GM18861 (cell line): ENCODE results near the gene AMIGO3.
"Not testable (repeated sequence)": the region's sequence is repeated elsewhere in the genome, so short reads cannot be mapped to it uniquely, and the experiment has no call there.

Experiments
- ATAC-seq: cut with Tn5 transposase; IDR thresholded peaks from one replicate; pipeline ENCODE4 v1.9.1; 2021; ENCODE audit not compliant: unreplicated experiment

AMIGO3 gene

GRCh38 chr3:49689908-49690624, 29.4 kb downstream of the AMIGO3 start:
- ATAC-seq = not testable (repeated sequence)

- no peak for ATAC-seq
Observed at GRCh38 chr3:49689046-49689907, 30.2 kb downstream of the AMIGO3 start, which contains the start of the genes MST1 and RNF123. Gene MST1, minus strand, starts transcription at chr3:49689474. Its CDS starts 783 bp downstream, at chr3:49688691. Gene RNF123, plus strand, starts transcription at chr3:49689557. Its CDS starts 1,609 bp downstream, at chr3:49691166.

DNA sequence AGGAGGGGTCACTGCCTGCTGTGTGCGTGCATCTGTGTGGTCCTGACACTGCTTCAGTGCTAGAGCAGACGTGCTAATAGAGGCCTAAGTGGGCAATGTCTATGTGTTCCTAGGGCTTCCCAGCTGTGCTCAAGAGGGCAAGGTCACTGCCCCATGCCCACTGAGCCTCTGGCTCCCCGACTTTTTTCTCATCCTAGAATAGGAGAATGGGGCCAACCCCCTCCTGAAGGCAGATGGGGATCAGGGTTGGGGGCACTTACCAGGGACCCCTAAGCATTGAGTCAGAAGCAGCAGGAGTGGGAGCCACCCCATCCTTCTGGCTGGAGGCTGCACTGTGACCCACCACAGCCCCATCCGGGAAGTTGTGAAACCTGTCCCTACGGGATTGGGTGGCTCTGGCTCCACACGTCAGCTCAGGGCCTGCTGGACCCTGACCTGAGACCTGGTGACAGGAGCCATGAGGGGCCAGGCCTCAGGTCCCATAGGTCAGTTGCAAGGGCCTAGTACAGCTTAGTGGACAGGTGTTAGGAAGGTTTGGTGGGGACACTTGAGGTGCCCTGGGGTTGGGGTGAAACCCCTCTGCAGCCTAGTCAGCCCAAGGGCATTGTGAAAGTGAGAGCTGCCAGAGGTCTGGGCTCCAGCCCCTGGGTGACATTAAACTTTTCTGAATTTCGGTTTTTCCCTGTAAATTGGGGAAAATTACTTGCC, 31.0 kb downstream of the AMIGO3 start:
- ATAC-seq = not testable (repeated sequence)

- not testable (repeated sequence) for ATAC-seq
Observed at GRCh38 chr3:49687424-49687795, 32.1 kb downstream of the AMIGO3 start.

GRCh38 chr3:49686769-49687423, 32.6 kb downstream of the AMIGO3 start:
- not testable (repeated sequence) for ATAC-seq

GRCh38 chr3:49686346-49686745, 33.1 kb downstream of the AMIGO3 start:
- ATAC-seq = not testable (repeated sequence)

DNA sequence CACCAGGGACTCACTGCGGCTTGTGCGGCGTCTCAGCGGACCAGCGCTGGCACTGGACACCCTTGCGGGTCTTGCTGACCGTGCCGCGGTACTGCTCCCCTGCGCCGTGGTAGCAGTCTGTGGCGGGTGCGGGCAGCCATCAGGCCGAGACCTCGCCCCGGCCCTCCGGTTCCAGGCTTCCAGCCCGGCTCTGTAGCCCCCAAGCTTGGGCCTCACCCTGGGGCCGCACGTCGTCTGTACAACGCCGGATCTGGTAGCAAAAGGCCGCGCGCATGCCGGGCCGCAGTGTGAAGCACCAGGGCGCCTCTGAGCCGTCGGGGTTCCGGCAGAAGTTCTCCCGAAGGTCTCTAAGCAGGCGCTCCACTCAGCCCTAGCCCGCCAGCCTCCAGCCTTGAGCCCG, 33.6 kb downstream of the AMIGO3 start:
- ATAC-seq = not testable (repeated sequence)

DNA sequence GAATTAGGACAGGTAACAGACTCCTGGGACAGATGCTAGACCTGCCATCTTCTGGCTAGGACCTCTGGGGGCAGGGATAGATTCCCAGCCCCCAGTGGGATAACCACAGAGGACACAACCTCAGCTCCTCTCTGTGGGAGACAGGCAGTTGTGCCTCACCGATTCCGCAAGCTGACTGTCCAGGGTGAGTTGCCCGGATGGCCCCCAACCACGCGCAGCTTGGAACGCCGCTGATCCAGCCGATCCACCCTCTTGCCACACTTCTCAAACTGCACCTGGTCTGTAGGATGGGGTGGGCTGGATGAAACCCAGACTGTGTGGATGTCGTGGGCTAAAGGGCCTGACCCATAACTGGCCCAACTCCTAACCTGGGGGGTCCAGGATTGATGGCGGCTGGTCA, 34.4 kb downstream of the AMIGO3 start:
- not testable (repeated sequence) for ATAC-seq

DNA sequence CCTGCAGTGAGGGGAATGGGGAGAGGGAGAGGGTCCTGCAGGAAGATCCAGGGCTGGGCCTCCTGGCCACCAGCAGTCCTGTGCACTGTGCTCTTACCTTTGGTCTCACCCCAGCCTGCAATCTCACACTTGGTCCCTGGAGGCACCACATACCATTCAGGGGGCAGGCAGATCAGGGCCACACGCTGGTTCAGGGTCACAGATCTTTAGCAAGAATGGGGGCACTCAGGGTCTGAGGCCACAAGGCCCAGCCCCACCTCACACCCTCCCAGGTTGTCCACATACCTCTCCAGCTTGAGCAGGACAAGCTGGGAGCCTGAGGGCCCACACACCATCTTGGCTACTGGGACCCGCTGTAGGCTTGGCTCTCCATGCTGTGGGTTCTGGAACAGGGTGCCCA, 35.0 kb downstream of the AMIGO3 start:
- ATAC-seq = not testable (repeated sequence)

DNA sequence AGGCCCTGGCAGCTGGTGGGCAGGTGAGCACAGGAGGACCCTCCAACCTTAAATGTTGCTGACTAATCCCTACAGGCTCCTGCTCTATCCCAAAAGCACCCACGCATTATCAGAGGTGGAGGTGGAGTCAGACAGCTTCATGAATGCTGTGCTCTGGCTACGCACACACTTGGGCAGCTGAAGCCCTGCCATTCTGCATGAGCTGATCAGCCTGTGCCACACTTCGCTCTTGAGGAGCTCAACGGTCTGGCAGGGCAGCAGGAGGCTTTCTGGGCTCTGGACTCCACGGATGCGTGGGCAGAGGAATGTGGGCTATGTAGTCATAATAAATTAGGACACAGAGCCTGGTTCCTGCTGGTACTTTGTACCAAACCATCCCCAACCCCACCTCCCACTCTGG, 36.3 kb downstream of the AMIGO3 start:
- ATAC-seq = no peak

DNA sequence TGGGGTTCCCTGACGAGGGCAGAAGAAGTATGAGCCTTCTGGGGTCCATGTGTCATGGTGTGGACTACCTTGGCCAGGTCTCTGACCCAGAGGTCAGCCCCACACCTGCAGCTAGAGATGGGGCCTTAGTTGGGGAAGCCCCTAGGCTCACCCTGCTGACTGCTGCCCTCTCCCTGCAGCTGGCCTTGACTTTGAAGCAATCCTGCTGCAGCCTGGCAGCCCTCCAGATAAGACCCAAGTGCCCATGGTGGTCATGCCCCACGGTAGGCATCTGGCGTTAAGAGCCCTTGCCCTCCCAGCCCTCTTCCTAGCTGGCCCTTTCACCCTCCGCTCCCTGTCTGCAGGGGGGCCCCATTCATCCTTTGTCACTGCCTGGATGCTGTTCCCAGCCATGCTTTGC, 37.9 kb downstream of the AMIGO3 start:
- ATAC-seq = no peak

- no peak for ATAC-seq
Observed at GRCh38 chr3:49681232-49681522, 38.3 kb downstream of the AMIGO3 start.

DNA sequence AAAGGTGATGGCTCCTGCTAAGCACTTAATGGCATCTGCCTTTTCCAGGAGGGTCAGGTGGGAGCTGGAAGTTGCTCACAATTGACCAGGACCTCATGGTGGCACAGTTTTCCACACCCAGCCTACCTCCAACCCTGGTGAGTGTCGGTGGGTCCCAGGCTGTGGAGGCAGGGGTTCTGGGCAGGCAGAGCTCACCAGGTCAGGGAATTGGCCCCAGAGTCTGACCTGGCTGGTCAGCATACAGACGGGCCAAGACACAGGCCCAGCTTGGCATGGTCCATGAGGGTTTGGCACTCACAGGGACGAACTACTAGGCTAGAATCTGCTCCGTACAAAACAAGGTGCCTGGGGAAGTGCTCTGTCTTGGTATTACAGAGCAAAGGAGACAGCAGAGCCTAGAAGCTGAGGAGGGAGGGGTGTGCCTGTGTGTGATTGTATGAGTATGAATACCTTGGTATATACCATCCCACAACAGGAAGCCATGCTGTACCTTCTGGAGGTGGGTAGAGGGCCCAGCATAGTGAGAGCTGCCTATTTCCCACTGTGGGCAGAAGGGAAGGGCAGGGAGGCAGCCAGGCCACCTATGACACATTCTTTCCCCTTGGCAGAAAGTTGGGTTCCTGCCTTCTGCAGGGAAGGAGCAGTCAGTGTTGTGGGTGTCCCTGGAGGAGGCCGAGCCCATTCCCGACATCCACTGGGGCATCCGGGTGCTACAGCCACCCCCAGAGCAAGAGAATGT, 38.8 kb downstream of the AMIGO3 start:
- ATAC-seq = no peak

- no peak for ATAC-seq
Observed at GRCh38 chr3:49675912-49676311, 43.6 kb downstream of the AMIGO3 start.

DNA sequence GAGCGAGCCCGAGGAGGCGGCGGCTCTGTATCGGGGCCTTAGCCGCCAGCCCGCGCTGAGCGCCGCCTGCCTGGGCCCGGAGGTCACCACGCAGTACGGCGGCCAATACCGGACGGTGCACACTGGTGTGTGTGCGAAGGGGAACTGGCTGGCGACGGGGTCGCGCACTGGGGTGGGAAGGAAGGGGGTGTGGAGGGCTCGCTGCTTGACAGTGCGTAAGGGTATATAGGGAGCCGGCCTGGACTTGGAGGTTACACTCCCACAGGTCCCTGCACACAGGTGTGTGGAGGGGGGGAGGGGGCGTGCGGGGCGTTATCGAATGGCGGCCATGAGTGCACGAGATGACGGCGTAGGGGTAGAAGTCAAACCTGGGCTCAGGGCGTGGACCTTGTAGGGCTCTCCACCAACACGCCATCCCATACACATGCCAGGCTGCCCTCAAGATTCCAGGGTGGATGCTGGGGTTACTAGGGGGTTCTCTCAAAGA, 44.9 kb downstream of the AMIGO3 start:
- peak; percentile 27 for ATAC-seq

- ATAC-seq = peak; percentile 67
Observed at GRCh38 chr3:49673715-49674496, 45.6 kb downstream of the AMIGO3 start, which contains the start of gene APEH. Gene APEH, plus strand, starts transcription at chr3:49674351. Its CDS starts 51 bp downstream, at chr3:49674402.

- peak; percentile 3 for ATAC-seq
Observed at GRCh38 chr3:49673121-49673714, 46.3 kb downstream of the AMIGO3 start.

GRCh38 chr3:49671291-49672288, 47.9 kb downstream of the AMIGO3 start:
- ATAC-seq = no peak
